ENCODE measurements around the gene FAH. TPM values are rescaled to one million over a fixed set of nuclear protein-coding genes. Genes with fewer than 3 reads are reported as not detected.

The FAH gene
- total and polyA plus RNA-seq, 2 experiments from 2014 or later = 16.3 to 20.3 TPM

GRCh38 chr15:80114114-80114513 lies 38.7 kb upstream of the FAH start:
- Histone ChIP-seq H2AFZ (no peak overlapping the region), H3K36me3 (ENCODE audit: insufficient read depth) (no peaks in the 10 kb centered on the region), H3K4me2 (no peak overlapping the region), H3K4me1 (ENCODE audit: insufficient read depth) (peaks cover 13% of the 10 kb centered on the region; the same call in 1 of the 2 replicates), H3F3A (replicated peaks; ENCODE audit: low read depth) (no peaks in the 10 kb centered on the region), H3K27me3 (ENCODE audit: insufficient read depth) (no peaks in the 10 kb centered on the region), H4K20me1 (replicated peaks; ENCODE audit: insufficient read depth) (peaks cover 18% of the 10 kb centered on the region), H3K9me2 (ENCODE audit: insufficient read depth) (no peaks in the 10 kb centered on the region), H3K4me3 (no peak overlapping the region), H3K27ac (ENCODE audit: low read depth) (no peak overlapping the region), H3K79me2 (replicated peaks; ENCODE audit: insufficient read depth) (peaks cover 97% of the 10 kb centered on the region)
- no peaks in the 10 kb centered on the region for H3K27me3 Mint-ChIP-seq (ENCODE audit: insufficient read depth, low read depth, poor library complexity)
- H3K27ac Mint-ChIP-seq = peak overlapping the region; percentile 45
- H3K4me3 Mint-ChIP-seq = no peak overlapping the region
- peak; percentile 21 for DNase-seq (ENCODE audit: low spot score)
- H3K9me3 Mint-ChIP-seq = no peaks in the 10 kb centered on the region
- ATAC-seq = peak; percentile 45
- no peak for TF ChIP-seq CTCF (conservative IDR thresholded peaks at IDR 0.05; ENCODE audit: low read depth in 2 of 2)
- peaks cover 29% of the 10 kb centered on the region; the same call in 2 of the 3 replicates for H3K4me1 Mint-ChIP-seq
- no peaks in the 10 kb centered on the region for H3K36me3 Mint-ChIP-seq (ENCODE audit: low read depth)

GRCh38 chr15:80115021-80115420 lies 37.8 kb upstream of the FAH start:
- H3K4me1 ChIP-seq (ENCODE audit: insufficient read depth) = peaks cover 13% of the 10 kb centered on the region; the same call in 1 of the 2 replicates
- Mint-ChIP-seq H3K9me3 (no peaks in the 10 kb centered on the region), H3K4me3 (no peak overlapping the region), H3K27me3 (ENCODE audit: insufficient read depth, low read depth, poor library complexity) (no peaks in the 10 kb centered on the region), H3K27ac (peak overlapping the region; percentile 24; the same call in 1 of the 2 replicates), H3K4me1 (peaks cover 25% of the 10 kb centered on the region; the same call in 2 of the 3 replicates), H3K36me3 (ENCODE audit: low read depth) (no peaks in the 10 kb centered on the region)
- no peak overlapping the region for H3K4me2 ChIP-seq
- H3K79me2 ChIP-seq (replicated peaks; ENCODE audit: insufficient read depth) = peaks cover 97% of the 10 kb centered on the region
- DNase-seq (ENCODE audit: low spot score) (no peak), ATAC-seq (no peak)
- no peaks in the 10 kb centered on the region for H3K27me3 ChIP-seq (ENCODE audit: insufficient read depth)
- peaks cover 18% of the 10 kb centered on the region for H4K20me1 ChIP-seq (replicated peaks; ENCODE audit: insufficient read depth)
- no peaks in the 10 kb centered on the region for H3K36me3 ChIP-seq (ENCODE audit: insufficient read depth)
- no peaks in the 10 kb centered on the region for H3F3A ChIP-seq (replicated peaks; ENCODE audit: low read depth)
- TF ChIP-seq EZH2 (IDR thresholded peaks at IDR 0.05; ENCODE audit: low read depth, unreplicated experiment) (no peak), CREB1 (CRISPR knock-in tag; IDR thresholded peaks at IDR 0.05; ENCODE audit: low read depth) (no peak), CTCF (conservative IDR thresholded peaks at IDR 0.05; ENCODE audit: low read depth in 2 of 2) (no peak), NANOG (IDR thresholded peaks at IDR 0.05; ENCODE audit: borderline replicate concordance) (no peak), POLR2AphosphoS5 (IDR thresholded peaks at IDR 0.05; ENCODE audit: low read depth) (no peak), REST (IDR thresholded peaks at IDR 0.05; ENCODE audit: unreplicated experiment) (no peak), STAT1 (IDR thresholded peaks at IDR 0.05; ENCODE audit: unreplicated experiment) (no peak), JUNB (IDR thresholded peaks at IDR 0.05; ENCODE audit: unreplicated experiment) (no peak)
- no peak overlapping the region for H2AFZ ChIP-seq
- no peak overlapping the region for H3K4me3 ChIP-seq
- H3K9me2 ChIP-seq (ENCODE audit: insufficient read depth) = no peaks in the 10 kb centered on the region
- H3K27ac ChIP-seq (ENCODE audit: low read depth) = no peak overlapping the region
